Nephron progenitor cell (in vitro differentiated cells): Measurements from ENCODE around the gene PRUNE2.

Source experiments
- DNase-seq: peaks from one replicate; pipeline ENCODE4 v3.0.0; 2021
- H3K27ac Mint-ChIP-seq: 2 replicates; pipeline ENCODE4 v1.8.0; 2021; ENCODE audit warnings: mild to moderate bottlenecking, moderate library complexity, mixed read lengths
- H3K27me3 Mint-ChIP-seq: 2 replicates; pipeline ENCODE4 v1.8.0; 2021; ENCODE audit warnings: mild to moderate bottlenecking, low read depth, mixed read lengths; ENCODE audit not compliant: poor library complexity
- H3K36me3 Mint-ChIP-seq: 2 replicates; pipeline ENCODE4 v1.8.0; 2021; ENCODE audit warnings: low read depth, mixed read lengths
- H3K4me1 Mint-ChIP-seq: 2 replicates; pipeline ENCODE4 v1.8.0; 2021; ENCODE audit warnings: mixed read lengths
- H3K4me3 Mint-ChIP-seq: 2 replicates; pipeline ENCODE4 v1.8.0; 2021; ENCODE audit warnings: mild to moderate bottlenecking, moderate library complexity, mixed read lengths
- H3K9me3 Mint-ChIP-seq: 2 replicates; pipeline ENCODE4 v1.8.0; 2021; ENCODE audit warnings: mild to moderate bottlenecking, moderate library complexity, mixed read lengths
- TF ChIP-seq, protein P1 (sequence below): fragments of 200-600 bp; sonication (generic); IDR thresholded peaks from 2 replicates; pipeline ENCODE4 v1.5.0; 2021; ENCODE audit warnings: antibody characterized with exemption

The PRUNE2 gene

DNA sequence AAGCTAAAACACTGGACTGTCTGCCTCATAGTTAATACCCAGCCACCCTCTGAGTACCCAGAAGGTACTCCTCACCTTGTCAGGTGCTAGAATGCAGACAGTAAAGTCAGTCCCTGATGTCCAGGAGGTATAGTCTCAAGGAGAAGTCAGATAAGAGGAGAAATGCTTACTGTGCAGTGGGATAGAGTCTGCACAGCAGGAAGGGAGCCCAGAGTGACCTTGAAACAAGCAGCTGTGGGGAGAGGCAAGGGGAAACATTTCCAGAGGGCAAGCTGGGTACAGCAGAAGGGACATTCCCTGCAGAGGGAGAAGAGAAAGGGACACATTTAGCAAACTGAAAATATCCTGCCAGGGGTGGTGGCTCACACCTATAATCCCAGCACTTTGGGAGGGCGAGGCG, 324.2 kb downstream of the PRUNE2 start:
- Mint-ChIP-seq H3K4me3 (no peak overlapping the region), H3K9me3 (no peaks in the 10 kb centered on the region), H3K36me3 (no peaks in the 10 kb centered on the region), H3K27ac (no peak overlapping the region), H3K27me3 (peaks cover 7% of the 10 kb centered on the region), H3K4me1 (peaks cover 43% of the 10 kb centered on the region)
- TF ChIP-seq, protein P1, sequence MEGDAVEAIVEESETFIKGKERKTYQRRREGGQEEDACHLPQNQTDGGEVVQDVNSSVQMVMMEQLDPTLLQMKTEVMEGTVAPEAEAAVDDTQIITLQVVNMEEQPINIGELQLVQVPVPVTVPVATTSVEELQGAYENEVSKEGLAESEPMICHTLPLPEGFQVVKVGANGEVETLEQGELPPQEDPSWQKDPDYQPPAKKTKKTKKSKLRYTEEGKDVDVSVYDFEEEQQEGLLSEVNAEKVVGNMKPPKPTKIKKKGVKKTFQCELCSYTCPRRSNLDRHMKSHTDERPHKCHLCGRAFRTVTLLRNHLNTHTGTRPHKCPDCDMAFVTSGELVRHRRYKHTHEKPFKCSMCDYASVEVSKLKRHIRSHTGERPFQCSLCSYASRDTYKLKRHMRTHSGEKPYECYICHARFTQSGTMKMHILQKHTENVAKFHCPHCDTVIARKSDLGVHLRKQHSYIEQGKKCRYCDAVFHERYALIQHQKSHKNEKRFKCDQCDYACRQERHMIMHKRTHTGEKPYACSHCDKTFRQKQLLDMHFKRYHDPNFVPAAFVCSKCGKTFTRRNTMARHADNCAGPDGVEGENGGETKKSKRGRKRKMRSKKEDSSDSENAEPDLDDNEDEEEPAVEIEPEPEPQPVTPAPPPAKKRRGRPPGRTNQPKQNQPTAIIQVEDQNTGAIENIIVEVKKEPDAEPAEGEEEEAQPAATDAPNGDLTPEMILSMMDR, result no peak
- DNase-seq, result no peak

GRCh38 chr9:76580820-76581219, 325.1 kb downstream of the PRUNE2 start:
- peaks cover 46% of the 10 kb centered on the region for H3K4me1 Mint-ChIP-seq
- no peak overlapping the region for H3K27ac Mint-ChIP-seq
- no peak overlapping the region for H3K4me3 Mint-ChIP-seq
- DNase-seq, result no peak
- peaks cover 7% of the 10 kb centered on the region for H3K27me3 Mint-ChIP-seq
- H3K9me3 Mint-ChIP-seq, result peaks cover 5% of the 10 kb centered on the region
- TF ChIP-seq, protein P1, result no peak
- H3K36me3 Mint-ChIP-seq, result no peaks in the 10 kb centered on the region

DNA sequence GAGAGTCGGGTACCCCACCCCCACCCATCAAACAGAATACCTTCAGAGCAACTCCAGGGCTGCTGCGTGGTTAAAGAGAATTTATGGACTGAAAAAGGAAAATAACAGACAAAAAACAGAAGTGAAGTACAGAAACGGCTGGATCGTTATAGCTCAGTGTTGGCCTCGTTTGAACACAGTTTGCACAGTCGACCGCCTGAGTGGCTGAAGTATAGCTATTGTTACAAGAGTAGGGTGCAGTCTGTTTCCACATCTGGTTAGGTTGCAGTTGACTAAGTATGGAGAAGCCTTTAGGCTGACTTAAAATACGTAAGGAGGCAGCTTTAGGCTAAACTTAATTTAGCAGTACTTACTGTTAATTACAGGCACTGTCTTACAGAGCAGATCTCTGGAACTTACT, 325.7 kb downstream of the PRUNE2 start:
- peaks cover 5% of the 10 kb centered on the region for H3K9me3 Mint-ChIP-seq
- TF ChIP-seq, protein P1, result no peak
- no peaks in the 10 kb centered on the region for H3K36me3 Mint-ChIP-seq
- DNase-seq, result no peak
- peaks cover 7% of the 10 kb centered on the region for H3K27me3 Mint-ChIP-seq
- H3K4me1 Mint-ChIP-seq, result peaks cover 46% of the 10 kb centered on the region
- no peak overlapping the region for H3K4me3 Mint-ChIP-seq
- H3K27ac Mint-ChIP-seq, result peak overlapping the region; percentile 72

- Mint-ChIP-seq H3K4me1 (peaks cover 33% of the 10 kb centered on the region), H3K27ac (peak overlapping the region; percentile 76), H3K4me3 (no peak overlapping the region), H3K36me3 (no peaks in the 10 kb centered on the region), H3K27me3 (no peaks in the 10 kb centered on the region), H3K9me3 (peaks cover 5% of the 10 kb centered on the region)
- no peak for DNase-seq
- TF ChIP-seq, protein P1, result no peak
Observed at GRCh38 chr9:76576344-76576743, 329.6 kb downstream of the PRUNE2 start.

GRCh38 chr9:76575761-76576160, 330.2 kb downstream of the PRUNE2 start:
- TF ChIP-seq, protein P1, result no peak
- H3K4me3 Mint-ChIP-seq, result no peak overlapping the region
- H3K9me3 Mint-ChIP-seq, result peaks cover 10% of the 10 kb centered on the region
- H3K27ac Mint-ChIP-seq, result no peak overlapping the region
- no peak for DNase-seq
- H3K4me1 Mint-ChIP-seq, result peaks cover 30% of the 10 kb centered on the region
- H3K27me3 Mint-ChIP-seq, result no peaks in the 10 kb centered on the region
- H3K36me3 Mint-ChIP-seq, result no peaks in the 10 kb centered on the region

GRCh38 chr9:76573905-76574760, 331.8 kb downstream of the PRUNE2 start:
- Mint-ChIP-seq H3K27ac (no peak overlapping the region), H3K9me3 (peaks cover 24% of the 10 kb centered on the region), H3K4me1 (peaks cover 21% of the 10 kb centered on the region), H3K36me3 (no peaks in the 10 kb centered on the region), H3K27me3 (no peaks in the 10 kb centered on the region), H3K4me3 (no peak overlapping the region)
- TF ChIP-seq, protein P1, result no peak
- DNase-seq, result no peak
